Progenitor cell of endocrine pancreas (in vitro differentiated cells): Measurements from ENCODE around the gene FAM3D. TPM values are rescaled to one million over a fixed set of nuclear protein-coding genes. Genes with fewer than 3 reads are reported as not detected.

Experiments
- DNase-seq: peaks from one replicate; pipeline ENCODE4 v3.0.0; 2021; ENCODE audit warnings: low spot score; ENCODE audit not compliant: unreplicated experiment
- H3K27ac Mint-ChIP-seq: 2 replicates; pipeline ENCODE4 v1.8.0; 2021; ENCODE audit warnings: mild to moderate bottlenecking, moderate library complexity, mixed read lengths
- H3K27me3 Mint-ChIP-seq: 2 replicates; pipeline ENCODE4 v1.8.0; 2021; ENCODE audit warnings: mixed read lengths
- H3K36me3 Mint-ChIP-seq: 2 replicates; pipeline ENCODE4 v1.8.0; 2022; ENCODE audit warnings: mixed read lengths; ENCODE audit not compliant: insufficient read depth
- H3K4me1 Mint-ChIP-seq: 2 replicates; pipeline ENCODE4 v1.8.0; 2021; ENCODE audit warnings: low read depth, mixed read lengths
- H3K4me3 Mint-ChIP-seq: 2 replicates; pipeline ENCODE4 v1.8.0; 2021; ENCODE audit warnings: low read depth, mild to moderate bottlenecking, moderate library complexity, mixed read lengths
- H3K9me3 Mint-ChIP-seq: 2 replicates; pipeline ENCODE4 v1.8.0; 2021; ENCODE audit warnings: low read depth, mixed read lengths
- CTCF ChIP-seq: fragments of 200-600 bp; sonication (generic); IDR thresholded peaks from one replicate; pipeline ENCODE4 v1.5.0; 2021; ENCODE audit warnings: antibody characterized with exemption, mild to moderate bottlenecking; ENCODE audit not compliant: unreplicated experiment
- total RNA-seq: library from RNA; stranded (reverse); gene quantifications from 2 replicates; pipeline ENCODE4 v1.2.1, GENCODE V29; 2021

The FAM3D gene
- total RNA-seq, 1 donor from 2014 or later = not detected

- Mint-ChIP-seq H3K4me3 (no peak overlapping the region), H3K27me3 (peaks cover 4% of the 10 kb centered on the region), H3K27ac (no peak overlapping the region), H3K36me3 (no peaks in the 10 kb centered on the region), H3K9me3 (no peaks in the 10 kb centered on the region), H3K4me1 (no peaks in the 10 kb centered on the region)
- no peak for TF ChIP-seq CTCF
- no peak for DNase-seq
These were observed 39.0 kb downstream of the FAM3D start for GRCh38 chr3:58627570-58627885.

DNA sequence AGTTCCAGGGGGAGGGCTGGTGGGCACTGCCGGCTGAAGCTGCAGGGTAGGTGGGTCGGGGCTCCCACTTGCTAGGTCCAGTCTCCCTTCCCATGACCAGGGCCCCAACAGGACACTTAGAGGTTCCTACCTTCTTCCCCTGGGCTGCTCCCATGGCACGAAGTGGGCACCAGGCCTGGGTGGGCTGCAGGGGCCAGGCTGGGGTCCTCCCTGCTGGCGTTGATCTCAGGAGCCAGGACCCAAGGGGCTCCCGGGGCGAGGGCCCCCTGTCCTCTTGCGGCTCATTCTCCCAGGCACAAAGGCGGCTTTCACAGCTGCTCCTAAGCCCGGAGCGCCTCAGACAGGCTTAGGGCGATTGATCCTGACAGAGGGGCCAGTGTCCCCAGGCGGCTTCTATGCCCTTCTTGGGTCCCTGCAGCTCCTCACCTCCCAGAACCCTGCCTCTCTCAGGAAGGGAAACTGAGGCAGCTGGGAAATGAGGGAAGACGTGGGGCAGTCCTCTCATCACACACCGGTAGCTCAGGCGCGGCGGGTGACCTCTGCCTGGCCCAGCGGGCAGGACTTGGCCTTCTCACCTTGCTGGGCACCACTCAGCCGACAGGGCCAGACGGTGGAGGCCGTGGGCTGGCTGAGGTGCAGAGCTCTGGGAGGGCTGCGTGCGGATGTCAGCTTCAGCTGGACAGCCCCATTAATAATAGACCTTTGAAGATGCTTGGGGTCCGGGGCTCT is 39.6 kb downstream of the FAM3D start:
- no peak for TF ChIP-seq CTCF
- Mint-ChIP-seq H3K27me3 (peaks cover 4% of the 10 kb centered on the region), H3K4me1 (no peaks in the 10 kb centered on the region), H3K36me3 (no peaks in the 10 kb centered on the region), H3K27ac (no peak overlapping the region), H3K4me3 (no peak overlapping the region), H3K9me3 (no peaks in the 10 kb centered on the region)
- DNase-seq = no peak

DNA sequence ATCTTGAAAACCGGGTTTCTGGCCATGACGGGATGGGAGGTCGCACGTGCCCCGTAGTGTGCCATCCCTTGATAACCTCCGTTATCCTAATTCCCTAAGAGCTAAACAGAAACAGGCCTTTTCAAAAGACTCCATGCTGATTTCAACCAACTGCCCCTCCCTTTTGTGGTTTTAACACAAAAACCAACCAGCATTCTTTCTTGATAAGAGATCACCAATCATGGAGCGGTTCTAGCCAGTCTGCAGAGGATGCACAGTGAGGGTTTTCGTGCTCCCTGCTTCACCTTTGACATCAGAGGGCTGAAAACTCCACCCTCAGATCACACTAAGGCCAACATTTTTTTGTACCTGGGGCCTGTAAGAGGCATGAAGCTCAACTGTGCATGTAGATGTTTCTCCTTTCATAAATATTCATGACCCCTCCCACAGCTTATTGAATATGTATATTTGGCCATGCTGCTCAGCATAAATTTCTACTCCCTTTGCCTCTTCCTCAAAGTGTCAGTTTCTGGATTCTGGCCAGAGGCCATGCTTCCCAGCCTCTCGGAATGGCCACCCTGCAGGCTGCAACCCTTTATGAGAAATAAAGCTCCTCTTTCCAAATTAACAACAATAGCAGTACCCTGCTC is 41.3 kb downstream of the FAM3D start:
- Mint-ChIP-seq H3K36me3 (no peaks in the 10 kb centered on the region), H3K27ac (no peak overlapping the region), H3K9me3 (no peaks in the 10 kb centered on the region), H3K4me1 (no peaks in the 10 kb centered on the region), H3K4me3 (no peak overlapping the region), H3K27me3 (no peaks in the 10 kb centered on the region)
- no peak for DNase-seq
- TF ChIP-seq CTCF = no peak

GRCh38 chr3:58624550-58624949 is 42.0 kb downstream of the FAM3D start:
- H3K4me1 Mint-ChIP-seq = no peaks in the 10 kb centered on the region
- H3K4me3 Mint-ChIP-seq = no peak overlapping the region
- H3K36me3 Mint-ChIP-seq = no peaks in the 10 kb centered on the region

DNA sequence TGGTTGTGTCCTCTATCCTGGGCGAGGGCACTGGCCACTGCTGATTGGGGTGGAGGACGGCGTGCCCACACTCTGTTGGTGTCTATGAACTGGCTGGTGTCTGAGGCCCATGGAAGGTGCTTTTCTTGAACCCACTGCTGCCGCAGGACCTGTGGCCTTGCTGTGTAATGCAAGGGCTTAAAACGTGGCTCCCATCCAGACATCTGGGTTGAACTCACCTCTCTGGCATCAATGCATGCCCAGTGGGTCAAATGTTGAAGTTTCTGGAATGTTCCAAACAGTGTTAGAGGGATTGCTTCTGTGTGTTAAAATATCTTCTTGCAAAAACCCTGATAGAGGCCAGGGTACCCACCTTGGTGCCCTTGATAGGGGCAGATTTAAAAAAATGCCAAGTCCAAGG is 42.6 kb downstream of the FAM3D start:
- peaks cover 2% of the 10 kb centered on the region for H3K27me3 Mint-ChIP-seq

More at GRCh38 chr3:58624550-58624949, 42.0 kb downstream of the FAM3D start:
- TF ChIP-seq CTCF = no peak
- Mint-ChIP-seq H3K9me3 (no peaks in the 10 kb centered on the region), H3K27ac (no peak overlapping the region), H3K27me3 (peaks cover 1% of the 10 kb centered on the region)
- no peak for DNase-seq

More for the DNA sequence above, 42.6 kb downstream of the FAM3D start:
- Mint-ChIP-seq H3K9me3 (no peaks in the 10 kb centered on the region), H3K36me3 (no peaks in the 10 kb centered on the region), H3K4me1 (no peaks in the 10 kb centered on the region), H3K4me3 (no peak overlapping the region), H3K27ac (no peak overlapping the region)
- no peak for DNase-seq
- TF ChIP-seq CTCF = no peak
